ENCODE data around the gene KIF4A. TPM values are rescaled to one million over a fixed set of nuclear protein-coding genes. Genes with fewer than 3 reads are reported as not detected.

KIF4A gene
- total RNA-seq, 1 experiment from 2014 or later, result 35.8 TPM

DNA sequence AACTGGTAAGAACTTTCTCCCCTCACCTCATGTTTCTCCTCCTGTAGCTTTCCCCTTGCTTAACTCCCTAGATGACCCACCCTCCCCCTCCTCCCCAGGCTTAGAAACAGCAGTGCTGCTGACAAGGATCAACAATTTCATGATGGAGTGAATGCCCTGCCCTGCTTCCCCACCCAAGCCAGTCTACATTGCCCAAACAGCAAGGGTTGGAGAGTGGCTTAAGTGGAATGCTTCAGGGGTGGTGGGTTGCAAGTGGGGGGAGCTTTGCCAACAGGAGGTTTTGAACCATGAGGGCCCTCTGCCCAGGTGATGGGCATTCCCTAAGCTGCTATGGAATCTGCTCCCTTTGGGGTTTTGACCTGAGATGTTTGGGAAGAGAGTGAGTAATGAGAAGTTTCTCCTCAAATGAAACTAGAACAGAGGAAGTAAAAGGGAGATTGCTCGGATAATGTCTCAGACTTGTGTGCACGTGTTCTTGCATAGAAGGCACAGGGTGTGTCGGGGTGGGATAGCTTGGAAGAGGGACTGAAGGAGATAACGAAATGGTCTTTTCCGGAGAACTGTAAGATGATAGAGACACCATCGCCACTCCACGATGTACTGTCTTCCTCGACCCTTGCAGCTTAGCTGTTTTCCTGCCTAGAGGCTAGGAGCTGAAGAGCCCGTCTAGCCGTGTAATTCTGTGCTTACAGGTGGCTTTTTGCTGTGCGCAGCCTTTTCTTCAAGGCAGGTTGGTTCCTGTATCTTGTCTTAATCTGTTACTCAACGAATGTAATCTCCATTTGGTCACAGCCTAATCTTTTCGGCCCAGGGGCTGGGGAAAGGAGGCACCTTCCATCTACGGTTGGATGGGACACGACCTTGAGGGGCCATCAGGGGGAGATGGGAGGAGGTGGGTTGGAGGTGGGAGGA, 143.3 kb downstream of the KIF4A start:
- Histone ChIP-seq H3K36me3 (ENCODE audit: low read depth, low read length) (no peaks in the 10 kb centered on the region), H3K4me3 (ENCODE audit: low read length) (peak overlapping the region; percentile 93), H3K4me2 (ENCODE audit: low read length) (peak overlapping the region; percentile 99), H3F3A (ENCODE audit: low read length, unreplicated experiment) (no peaks in the 10 kb centered on the region), H3K27ac (ENCODE audit: low read length) (no peak overlapping the region), H3K9me3 (ENCODE audit: low read length) (no peaks in the 10 kb centered on the region), H4K20me1 (ENCODE audit: low read length) (no peaks in the 10 kb centered on the region), H3K79me2 (ENCODE audit: low read length) (no peaks in the 10 kb centered on the region), H3K9ac (ENCODE audit: low read length) (peak overlapping the region; percentile 66; the same call in 1 of the 2 replicates), H2AFZ (ENCODE audit: low read length) (peak overlapping the region; percentile 100), H3K4me1 (ENCODE audit: insufficient read depth, low read length) (peaks cover 20% of the 10 kb centered on the region), H3K9me2 (replicated peaks; ENCODE audit: low read length) (no peaks in the 10 kb centered on the region), H3K27me3 (ENCODE audit: low read length) (no peaks in the 10 kb centered on the region)
- no peak; the same call in 1 of the 2 replicates for ATAC-seq
- no peak for TF ChIP-seq EZH2 (IDR thresholded peaks at IDR 0.05; ENCODE audit: low read length, unreplicated experiment)
- TF ChIP-seq EZH2phosphoT487 (IDR thresholded peaks at IDR 0.05; ENCODE audit: borderline replicate concordance, low read length), result no peak
- TF ChIP-seq, protein P1, sequence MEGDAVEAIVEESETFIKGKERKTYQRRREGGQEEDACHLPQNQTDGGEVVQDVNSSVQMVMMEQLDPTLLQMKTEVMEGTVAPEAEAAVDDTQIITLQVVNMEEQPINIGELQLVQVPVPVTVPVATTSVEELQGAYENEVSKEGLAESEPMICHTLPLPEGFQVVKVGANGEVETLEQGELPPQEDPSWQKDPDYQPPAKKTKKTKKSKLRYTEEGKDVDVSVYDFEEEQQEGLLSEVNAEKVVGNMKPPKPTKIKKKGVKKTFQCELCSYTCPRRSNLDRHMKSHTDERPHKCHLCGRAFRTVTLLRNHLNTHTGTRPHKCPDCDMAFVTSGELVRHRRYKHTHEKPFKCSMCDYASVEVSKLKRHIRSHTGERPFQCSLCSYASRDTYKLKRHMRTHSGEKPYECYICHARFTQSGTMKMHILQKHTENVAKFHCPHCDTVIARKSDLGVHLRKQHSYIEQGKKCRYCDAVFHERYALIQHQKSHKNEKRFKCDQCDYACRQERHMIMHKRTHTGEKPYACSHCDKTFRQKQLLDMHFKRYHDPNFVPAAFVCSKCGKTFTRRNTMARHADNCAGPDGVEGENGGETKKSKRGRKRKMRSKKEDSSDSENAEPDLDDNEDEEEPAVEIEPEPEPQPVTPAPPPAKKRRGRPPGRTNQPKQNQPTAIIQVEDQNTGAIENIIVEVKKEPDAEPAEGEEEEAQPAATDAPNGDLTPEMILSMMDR (conservative IDR thresholded peaks at IDR 0.05; ENCODE audit: low read depth, low read length), result no peak
- DNase-seq, result no peak
- intact Hi-C loops (cut with micrococcal nuclease), result no loop called here
- CTCF ChIA-PET, result interaction anchor here (0.6 to 1.0 kb wide), 2 partner anchors 10 to 121 kb away, joined by 3 to 5 read pairs; partner anchors contain the start of gene GDPD2
- POLR2A ChIA-PET (ENCODE audit: unreplicated experiment), result interaction anchor here (0.5 kb wide), 1 partner anchor 300 kb away, joined by 5 read pairs; the partner anchor contains the start of gene IGBP1
- BruUV-seq (replicated peaks), result no TSS peak

DNA sequence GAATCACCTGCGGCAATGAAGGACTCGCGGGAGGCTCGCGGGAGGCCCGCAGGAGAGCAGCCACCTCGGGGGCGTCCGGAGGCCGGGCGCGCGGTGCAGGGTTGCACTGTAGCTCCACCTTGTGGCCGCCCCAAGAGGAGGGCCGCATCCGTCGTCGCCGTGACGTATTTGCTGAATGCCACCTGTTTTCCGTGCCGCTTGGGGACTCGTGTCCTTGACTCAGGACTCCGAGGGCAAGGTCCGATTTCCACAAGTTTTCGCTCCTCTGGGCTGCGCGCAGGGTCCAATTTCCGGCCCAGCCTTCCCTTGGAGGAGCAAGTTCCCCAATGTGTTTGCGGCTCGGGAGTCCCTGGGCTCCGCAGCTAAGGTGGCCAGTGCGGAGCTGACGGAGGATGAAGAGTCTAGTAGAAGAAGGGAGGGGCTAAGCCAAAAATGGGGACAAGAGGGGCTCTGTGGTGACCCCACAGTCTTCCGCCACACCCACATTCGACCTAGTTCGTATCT, 144.0 kb downstream of the KIF4A start:
- ChIA-PET CTCF (interaction anchor here (0.6 to 1.0 kb wide), 2 partner anchors 11 to 120 kb away, joined by 3 to 5 read pairs; partner anchors contain the start of gene GDPD2), POLR2A (ENCODE audit: unreplicated experiment) (no interaction called here)
- Histone ChIP-seq H3K36me3 (ENCODE audit: low read depth, low read length) (no peaks in the 10 kb centered on the region), H3K4me2 (ENCODE audit: low read length) (peak overlapping the region; percentile 99), H2AFZ (ENCODE audit: low read length) (peak overlapping the region; percentile 100), H3K4me1 (ENCODE audit: insufficient read depth, low read length) (peaks cover 22% of the 10 kb centered on the region), H3K79me2 (ENCODE audit: low read length) (no peaks in the 10 kb centered on the region), H3K9ac (ENCODE audit: low read length) (peak overlapping the region; percentile 66), H3K4me3 (ENCODE audit: low read length) (peak overlapping the region; percentile 93), H3K9me2 (replicated peaks; ENCODE audit: low read length) (no peaks in the 10 kb centered on the region), H3K27ac (ENCODE audit: low read length) (0 out of 2 replicates have a peak overlapping the region, but pooled peaks have one; percentile 37), H3K9me3 (ENCODE audit: low read length) (no peaks in the 10 kb centered on the region), H3K27me3 (ENCODE audit: low read length) (no peaks in the 10 kb centered on the region), H4K20me1 (ENCODE audit: low read length) (no peaks in the 10 kb centered on the region), H3F3A (ENCODE audit: low read length, unreplicated experiment) (no peaks in the 10 kb centered on the region)
- peak; percentile 66 for ATAC-seq
- no peak for TF ChIP-seq EZH2 (IDR thresholded peaks at IDR 0.05; ENCODE audit: low read length, unreplicated experiment)
- TF ChIP-seq, protein P1 (conservative IDR thresholded peaks at IDR 0.05; ENCODE audit: low read depth, low read length), result peak; percentile 72
- intact Hi-C loops (cut with micrococcal nuclease), result loop anchor here (1.0 to 2.0 kb wide), 4 partner anchors 103 to 301 kb away; partner anchors contain the start of genes IGBP1 and KIF4A
- DNase-seq, result peak; percentile 64
- BruUV-seq (replicated peaks), result TSS peak; percentile 80

Data from PC-3 (cell line).